Upper lobe of left lung (tissue), 4 donors: ENCODE results near the gene PDE9A.

Source experiments
- EP300 ChIP-seq, 4 donors: sonication (generic); formaldehyde crosslinking; IDR thresholded peaks; one replicate each; pipeline ENCODE4 v1.5.1; 2017; ENCODE audit warnings: antibody characterized with exemption in 4 of 4, control low read depth in 2 of 4
- POLR2A ChIP-seq, 4 donors: fragments of 450-650 bp; IDR thresholded peaks; one replicate each; pipeline ENCODE4 v1.5.1; 2016 to 2017; ENCODE audit warnings: antibody characterized with exemption in 4 of 4, mild to moderate bottlenecking in 2 of 4
- TF ChIP-seq, protein P1 (sequence below), 6 experiments: fragments of 450-650 bp in 4 of 6; fragments of 200-600 bp in 2 of 6; sonication (generic) in 2 of 6; IDR thresholded peaks; one replicate each; pipeline ENCODE4 v1.5.1; 2016 to 2019; ENCODE audit warnings: antibody characterized with exemption in 6 of 6

DNA sequence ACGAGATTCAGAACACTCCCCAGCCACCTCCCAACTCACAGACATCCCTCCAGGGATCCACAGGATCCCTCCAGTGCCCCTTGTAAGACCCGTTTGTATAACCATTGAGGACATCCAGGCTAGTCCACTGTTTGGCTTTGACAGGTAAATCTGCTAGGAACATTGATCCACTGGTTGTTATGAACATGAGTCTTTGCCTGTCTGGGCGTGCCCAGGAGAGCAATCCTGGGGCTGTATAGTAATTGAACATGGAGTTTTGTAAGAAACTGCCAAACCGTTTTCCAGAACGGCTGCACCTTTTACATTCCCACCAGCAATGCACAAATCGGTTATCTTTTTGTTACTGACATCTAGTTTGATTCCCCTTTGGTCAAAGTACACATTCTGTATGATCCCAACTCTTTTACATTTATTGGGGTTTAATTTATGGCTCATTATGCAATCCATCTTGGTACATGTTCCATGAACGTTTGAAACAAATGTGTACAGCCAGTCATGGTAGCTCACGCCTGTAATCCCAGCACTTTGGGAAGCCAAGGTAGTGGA, 137.2 kb downstream of the PDE9A start:
- TF ChIP-seq POLR2A (IDR thresholded peaks at IDR 0.05): no peak
- TF ChIP-seq, protein P1, sequence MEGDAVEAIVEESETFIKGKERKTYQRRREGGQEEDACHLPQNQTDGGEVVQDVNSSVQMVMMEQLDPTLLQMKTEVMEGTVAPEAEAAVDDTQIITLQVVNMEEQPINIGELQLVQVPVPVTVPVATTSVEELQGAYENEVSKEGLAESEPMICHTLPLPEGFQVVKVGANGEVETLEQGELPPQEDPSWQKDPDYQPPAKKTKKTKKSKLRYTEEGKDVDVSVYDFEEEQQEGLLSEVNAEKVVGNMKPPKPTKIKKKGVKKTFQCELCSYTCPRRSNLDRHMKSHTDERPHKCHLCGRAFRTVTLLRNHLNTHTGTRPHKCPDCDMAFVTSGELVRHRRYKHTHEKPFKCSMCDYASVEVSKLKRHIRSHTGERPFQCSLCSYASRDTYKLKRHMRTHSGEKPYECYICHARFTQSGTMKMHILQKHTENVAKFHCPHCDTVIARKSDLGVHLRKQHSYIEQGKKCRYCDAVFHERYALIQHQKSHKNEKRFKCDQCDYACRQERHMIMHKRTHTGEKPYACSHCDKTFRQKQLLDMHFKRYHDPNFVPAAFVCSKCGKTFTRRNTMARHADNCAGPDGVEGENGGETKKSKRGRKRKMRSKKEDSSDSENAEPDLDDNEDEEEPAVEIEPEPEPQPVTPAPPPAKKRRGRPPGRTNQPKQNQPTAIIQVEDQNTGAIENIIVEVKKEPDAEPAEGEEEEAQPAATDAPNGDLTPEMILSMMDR (IDR thresholded peaks at IDR 0.05): no peak
- no peak for TF ChIP-seq EP300 (IDR thresholded peaks at IDR 0.05)
